Liver (tissue), 3 donors: Measurements from ENCODE around the gene FOXS1.

Experiments
- CTCF ChIP-seq: fragments of 150-350 bp; IDR thresholded peaks from 2 replicates; pipeline ENCODE4 v1.5.1; 2017; ENCODE audit warnings: improper control_type of control experiment, low read depth, low read length; ENCODE audit not compliant: missing input control
- GABPA ChIP-seq, 2 donors: IDR thresholded peaks in 1 of 2; conservative IDR thresholded peaks in 1 of 2; 2 replicates each; pipeline ENCODE4 v1.6.1; 2016; ENCODE audit warnings: antibody characterized with exemption in 2 of 2, mild to moderate bottlenecking in 1 of 2, moderate library complexity in 1 of 2
- JUND ChIP-seq, 2 donors: IDR thresholded peaks; 2 replicates each; pipeline ENCODE4 v1.6.1; 2016; ENCODE audit warnings: antibody characterized with exemption in 2 of 2
- RXRA ChIP-seq, 2 donors: IDR thresholded peaks; 2 replicates each; pipeline ENCODE4 v1.6.1; 2017 to 2018; ENCODE audit warnings: antibody characterized with exemption in 2 of 2, mild to moderate bottlenecking in 1 of 2
- SP1 ChIP-seq: IDR thresholded peaks from 2 replicates; pipeline ENCODE4 v1.6.1; 2018; ENCODE audit warnings: antibody characterized with exemption, mild to moderate bottlenecking
- donor health status: healthy.
- donor health status: healthy.

GRCh38 chr20:31860390-31861134, 15.2 kb upstream of the FOXS1 start:
- no peak for TF ChIP-seq GABPA (IDR thresholded peaks at IDR 0.05 in 1 of 2, conservative IDR thresholded peaks at IDR 0.05 in 1 of 2)
- TF ChIP-seq CTCF, result no peak
- no peak for TF ChIP-seq JUND (IDR thresholded peaks at IDR 0.05)
- TF ChIP-seq RXRA (IDR thresholded peaks at IDR 0.05), result no peak
- no peak for TF ChIP-seq SP1
